Upper lobe of left lung (tissue), 6 donors: ENCODE measurements around the gene PDIK1L. TPM values are rescaled to one million over a fixed set of nuclear protein-coding genes. Genes with fewer than 3 reads are reported as not detected.

Experiments
- ATAC-seq, 2 donors: fragments of 200-7000 bp; cut with Tn5 transposase; one replicate each; pipeline ENCODE4 v1.9.1; 2022; ENCODE audit warnings: mild to moderate bottlenecking in 2 of 2, moderate library complexity in 2 of 2; ENCODE audit not compliant: low FRiP score in 2 of 2
- DNase-seq, 2 donors: peaks; one replicate each; pipeline ENCODE4 v3.0.0-alpha.2; 2019 to 2020
- H3K27ac ChIP-seq, 4 donors: fragments of 200-600 bp; sonication (generic); one replicate each; pipeline ENCODE4 v1.5.1; 2016 to 2019
- H3K27me3 ChIP-seq, 4 donors: fragments of 200-600 bp; sonication (generic); one replicate each; pipeline ENCODE4 v1.5.1; 2017 to 2019
- H3K36me3 ChIP-seq, 4 donors: fragments of 200-600 bp; sonication (generic); one replicate each; pipeline ENCODE4 v1.5.1; 2016 to 2019
- H3K4me1 ChIP-seq, 4 donors: fragments of 200-600 bp; sonication (generic); one replicate each; pipeline ENCODE4 v1.5.1; 2018 to 2019
- H3K4me3 ChIP-seq, 4 donors: fragments of 200-600 bp; sonication (generic); one replicate each; pipeline ENCODE4 v1.5.1; 2017 to 2019; ENCODE audit warnings: mild to moderate bottlenecking in 2 of 4, moderate library complexity in 1 of 4
- H3K9me3 ChIP-seq, 4 donors: fragments of 200-600 bp; sonication (generic); one replicate each; pipeline ENCODE4 v1.5.1; 2018 to 2019
- CTCF ChIP-seq, 6 experiments: fragments of 450-650 bp in 4 of 6; fragments of 200-600 bp in 2 of 6; sonication (generic) in 2 of 6; IDR thresholded peaks; one replicate each; pipeline ENCODE4 v1.5.1; 2016 to 2019; ENCODE audit warnings: antibody characterized with exemption in 6 of 6
- EP300 ChIP-seq, 4 donors: sonication (generic); formaldehyde crosslinking; IDR thresholded peaks; one replicate each; pipeline ENCODE4 v1.5.1; 2017; ENCODE audit warnings: antibody characterized with exemption in 4 of 4, control low read depth in 2 of 4
- POLR2A ChIP-seq, 4 donors: fragments of 450-650 bp; IDR thresholded peaks; one replicate each; pipeline ENCODE4 v1.5.1; 2016 to 2017; ENCODE audit warnings: antibody characterized with exemption in 4 of 4, mild to moderate bottlenecking in 2 of 4
- POLR2AphosphoS5 ChIP-seq, 2 donors: sonication (generic); formaldehyde crosslinking; IDR thresholded peaks; one replicate each; pipeline ENCODE4 v1.5.1; 2017; ENCODE audit warnings: antibody characterized with exemption in 2 of 2
- WGBS, 2 donors: methylation state at CpG; one replicate each; pipeline ENCODE4 v1.1.5; 2017 to 2018; 5-methylcytosine and 5-hydroxymethylcytosine counted together
- total RNA-seq, 6 donors: library from RNA; depleted of rRNA in 4 of 6; stranded (reverse); fragments of >200 nt in 4 of 6; gene quantifications; one replicate each; pipeline versions ENCODE4 v1.1.0 to v1.2.1, GENCODE V29; 2016 to 2021
- donor health status: DM: no; HTN: no; CAD: no; lungs with moderate emphysema.
- donor health status: DM: no; HTN: yes; CAD: no; lungs with severe emphysema.

The PDIK1L gene
- total RNA-seq, 6 donors from 2014 or later, result 1.7 to 12.0 (median 8.8) TPM

GRCh38 chr1:26069941-26070295, 41.7 kb upstream of the PDIK1L start:
- 71 to 93% methylated on average over 1 of the region's 1 CpG for WGBS, 2 donors

GRCh38 chr1:26070296-26070962, 41.2 kb upstream of the PDIK1L start:
- TF ChIP-seq CTCF (IDR thresholded peaks at IDR 0.05) (no peak), POLR2A (IDR thresholded peaks at IDR 0.05) (no peak), EP300 (IDR thresholded peaks at IDR 0.05) (no peak), POLR2AphosphoS5 (IDR thresholded peaks at IDR 0.05) (no peak)
- Histone ChIP-seq H3K9me3 (no peaks in the 10 kb centered on the region), H3K27ac (no peak overlapping the region), H3K36me3 (no peaks in the 10 kb centered on the region), H3K4me3 (no peak overlapping the region), H3K27me3 (no peaks in the 10 kb centered on the region), H3K4me1 (no peaks in the 10 kb centered on the region)
- WGBS, 2 donors, result 88 to 97% methylated on average over 4 of the region's 4 CpGs
- ATAC-seq (no peak), DNase-seq (no peak)

More at GRCh38 chr1:26069941-26070295, 41.7 kb upstream of the PDIK1L start:
- Histone ChIP-seq H3K27me3 (no peaks in the 10 kb centered on the region), H3K4me1 (no peaks in the 10 kb centered on the region), H3K27ac (no peak overlapping the region), H3K4me3 (no peak overlapping the region), H3K36me3 (no peaks in the 10 kb centered on the region), H3K9me3 (no peaks in the 10 kb centered on the region)
- TF ChIP-seq CTCF (IDR thresholded peaks at IDR 0.05), result no peak
- no peak for TF ChIP-seq POLR2A (IDR thresholded peaks at IDR 0.05)
- no peak for TF ChIP-seq EP300 (IDR thresholded peaks at IDR 0.05)
- no peak for TF ChIP-seq POLR2AphosphoS5 (IDR thresholded peaks at IDR 0.05)
- ATAC-seq (no peak), DNase-seq (no peak)

- 95 to 96% methylated on average over 6 of the region's 6 CpGs for WGBS, 2 donors
- DNase-seq, result no peak
Observed at GRCh38 chr1:26070963-26071342, 40.7 kb upstream of the PDIK1L start.

GRCh38 chr1:26072305-26072704, 39.3 kb upstream of the PDIK1L start:
- TF ChIP-seq CTCF (IDR thresholded peaks at IDR 0.05) (no peak), EP300 (IDR thresholded peaks at IDR 0.05) (no peak), POLR2A (IDR thresholded peaks at IDR 0.05) (no peak), POLR2AphosphoS5 (IDR thresholded peaks at IDR 0.05) (no peak)
- 53 to 55% methylated on average over 6 of the region's 6 CpGs for WGBS, 2 donors
- Histone ChIP-seq H3K4me1 (peaks cover 0 to 3% (median 0%) of the 10 kb centered on the region in 4 donors), H3K27ac (no peak overlapping the region), H3K4me3 (no peak overlapping the region), H3K27me3 (no peaks in the 10 kb centered on the region), H3K36me3 (no peaks in the 10 kb centered on the region), H3K9me3 (no peaks in the 10 kb centered on the region)
- no peak for DNase-seq
- no peak for ATAC-seq

More at GRCh38 chr1:26070963-26071342, 40.7 kb upstream of the PDIK1L start:
- H3K27ac ChIP-seq, result no peak overlapping the region
- TF ChIP-seq EP300 (IDR thresholded peaks at IDR 0.05), result no peak
- no peak for TF ChIP-seq CTCF (IDR thresholded peaks at IDR 0.05)
- no peak for TF ChIP-seq POLR2AphosphoS5 (IDR thresholded peaks at IDR 0.05)
- no peak for TF ChIP-seq POLR2A (IDR thresholded peaks at IDR 0.05)
- no peaks in the 10 kb centered on the region for H3K36me3 ChIP-seq
- no peak overlapping the region for H3K4me3 ChIP-seq
- ATAC-seq, result no peak
- no peaks in the 10 kb centered on the region for H3K27me3 ChIP-seq
- no peaks in the 10 kb centered on the region for H3K9me3 ChIP-seq
- peaks cover 0 to 3% (median 0%) of the 10 kb centered on the region in 4 donors for H3K4me1 ChIP-seq
